Ishikawa (cell line): ENCODE measurements around the gene WDSUB1.

Experiments
- CEBPB ChIP-seq: IDR thresholded peaks from 2 replicates; pipeline ENCODE4 v1.6.1; 2012
- CREB1 ChIP-seq: IDR thresholded peaks from 2 replicates; pipeline ENCODE4 v1.6.1; 2012; ENCODE audit warnings: low read depth
- EGR1 ChIP-seq: IDR thresholded peaks from 2 replicates; pipeline ENCODE4 v1.6.1; 2012
- EP300 ChIP-seq: IDR thresholded peaks from 2 replicates; pipeline ENCODE4 v1.6.1; 2012; ENCODE audit warnings: borderline replicate concordance
- FOXM1 ChIP-seq: IDR thresholded peaks from 2 replicates; pipeline ENCODE4 v1.6.1; 2012; ENCODE audit warnings: low read depth, borderline replicate concordance
- NFIC ChIP-seq: IDR thresholded peaks from 2 replicates; pipeline ENCODE4 v1.6.1; 2012
- RAD21 ChIP-seq: IDR thresholded peaks from 2 replicates; pipeline ENCODE4 v1.6.1; 2012; ENCODE audit warnings: low read depth
- TAF1 ChIP-seq: IDR thresholded peaks from 2 replicates; pipeline ENCODE4 v1.6.1; 2012; ENCODE audit warnings: low read depth, mild to moderate bottlenecking
- TCF12 ChIP-seq: IDR thresholded peaks from 2 replicates; pipeline ENCODE4 v1.6.1; 2012; ENCODE audit warnings: low read depth
- TEAD4 ChIP-seq: IDR thresholded peaks from 2 replicates; pipeline ENCODE4 v1.6.1; 2012
- YY1 ChIP-seq: IDR thresholded peaks from 2 replicates; pipeline ENCODE4 v1.6.1; 2012; ENCODE audit warnings: low read depth
- ZBTB7A ChIP-seq: IDR thresholded peaks from 2 replicates; pipeline ENCODE4 v1.6.1; 2012; ENCODE audit warnings: low read depth
- TF ChIP-seq, protein P1 (sequence below): IDR thresholded peaks from 2 replicates; pipeline ENCODE4 v1.6.1; 2012
- TF ChIP-seq, protein P2 (sequence below): IDR thresholded peaks from 2 replicates; pipeline ENCODE4 v1.6.1; 2012
- TF ChIP-seq, protein P3 (sequence below): IDR thresholded peaks from 2 replicates; pipeline ENCODE4 v1.6.1; 2012; ENCODE audit warnings: low read depth, mild to moderate bottlenecking

WDSUB1 gene

DNA sequence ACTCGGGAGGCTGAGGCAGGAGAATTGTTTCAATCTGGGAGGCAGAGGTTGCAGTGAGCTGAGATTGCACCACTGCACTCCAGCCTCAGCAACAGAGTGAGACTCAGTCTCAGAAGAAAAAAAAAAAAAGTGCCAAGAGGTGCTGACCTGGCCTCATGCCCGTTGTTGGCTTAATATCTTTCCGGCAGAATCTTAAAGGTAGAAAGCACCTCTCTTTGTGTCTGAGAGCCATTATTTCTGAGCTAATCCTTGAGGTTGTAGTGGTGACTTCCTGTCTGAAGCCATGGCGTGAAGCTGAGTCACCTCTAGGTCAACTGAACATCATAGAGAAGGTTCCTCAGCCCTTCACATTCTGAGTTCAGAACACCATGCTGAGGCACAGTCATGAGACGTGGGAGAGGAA lies 60.4 kb downstream of the WDSUB1 start:
- TF ChIP-seq CREB1 (peak; percentile 76), ZBTB7A (no peak), FOXM1 (0 out of 2 replicates have a peak, but pooled peaks have one; percentile 8), EP300 (0 out of 2 replicates have a peak, but pooled peaks have one; percentile 37), RAD21 (peak; percentile 5; the same call in 1 of the 2 replicates), NFIC (peak; percentile 71), YY1 (0 out of 2 replicates have a peak, but pooled peaks have one; percentile 34)
- TF ChIP-seq, protein P1, sequence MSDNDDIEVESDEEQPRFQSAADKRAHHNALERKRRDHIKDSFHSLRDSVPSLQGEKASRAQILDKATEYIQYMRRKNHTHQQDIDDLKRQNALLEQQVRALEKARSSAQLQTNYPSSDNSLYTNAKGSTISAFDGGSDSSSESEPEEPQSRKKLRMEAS = no peak; the same call in 1 of the 2 replicates

DNA sequence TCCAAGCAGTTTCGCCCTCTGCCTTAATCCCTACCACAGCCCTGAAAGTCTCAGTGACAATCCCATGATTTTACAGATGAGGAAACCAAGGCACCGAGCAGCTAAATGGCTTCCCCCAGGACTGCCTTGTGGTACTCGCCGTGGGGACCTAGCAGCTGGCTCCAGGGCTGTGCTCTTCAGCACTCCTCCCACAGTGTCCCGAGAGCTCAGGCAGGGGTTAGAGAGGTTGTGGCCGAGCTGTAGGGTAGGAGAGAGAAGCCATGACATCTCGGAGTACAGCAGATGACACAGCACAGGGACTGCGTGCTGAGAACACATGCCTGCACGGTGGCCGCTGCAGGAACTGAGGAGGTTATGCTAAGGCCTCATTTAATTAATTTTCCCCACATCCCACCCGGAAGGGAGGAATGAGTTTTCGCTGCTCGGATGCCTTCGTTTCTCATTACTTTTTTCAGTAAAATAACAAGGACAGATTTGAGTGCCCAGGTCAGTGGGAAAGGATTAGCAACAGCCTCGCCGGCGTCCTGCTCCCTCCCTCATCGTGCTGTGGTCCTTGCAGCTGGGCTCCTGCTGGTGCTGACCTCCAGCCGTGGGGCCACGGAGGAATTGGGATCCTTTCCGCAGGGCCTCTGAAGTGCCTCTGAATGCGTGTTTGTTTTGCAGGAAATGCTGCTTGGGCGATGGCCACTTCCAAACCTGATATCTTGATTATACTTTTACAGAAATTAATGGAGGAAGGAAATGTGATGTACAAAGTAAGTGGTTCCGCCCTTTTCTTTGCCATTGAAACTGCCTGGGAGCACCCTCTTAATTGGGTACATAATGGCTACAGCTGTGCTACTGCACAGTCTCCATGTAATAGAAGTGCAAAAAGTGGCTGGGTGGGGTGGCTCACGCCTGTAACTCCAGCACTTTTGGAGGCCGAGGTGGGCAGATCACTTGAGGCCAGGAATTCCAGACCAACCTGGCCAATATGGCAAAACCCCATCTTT lies 61.2 kb downstream of the WDSUB1 start:
- TF ChIP-seq FOXM1 (0 out of 2 replicates have a peak, but pooled peaks have one; percentile 3), YY1 (no peak)

DNA sequence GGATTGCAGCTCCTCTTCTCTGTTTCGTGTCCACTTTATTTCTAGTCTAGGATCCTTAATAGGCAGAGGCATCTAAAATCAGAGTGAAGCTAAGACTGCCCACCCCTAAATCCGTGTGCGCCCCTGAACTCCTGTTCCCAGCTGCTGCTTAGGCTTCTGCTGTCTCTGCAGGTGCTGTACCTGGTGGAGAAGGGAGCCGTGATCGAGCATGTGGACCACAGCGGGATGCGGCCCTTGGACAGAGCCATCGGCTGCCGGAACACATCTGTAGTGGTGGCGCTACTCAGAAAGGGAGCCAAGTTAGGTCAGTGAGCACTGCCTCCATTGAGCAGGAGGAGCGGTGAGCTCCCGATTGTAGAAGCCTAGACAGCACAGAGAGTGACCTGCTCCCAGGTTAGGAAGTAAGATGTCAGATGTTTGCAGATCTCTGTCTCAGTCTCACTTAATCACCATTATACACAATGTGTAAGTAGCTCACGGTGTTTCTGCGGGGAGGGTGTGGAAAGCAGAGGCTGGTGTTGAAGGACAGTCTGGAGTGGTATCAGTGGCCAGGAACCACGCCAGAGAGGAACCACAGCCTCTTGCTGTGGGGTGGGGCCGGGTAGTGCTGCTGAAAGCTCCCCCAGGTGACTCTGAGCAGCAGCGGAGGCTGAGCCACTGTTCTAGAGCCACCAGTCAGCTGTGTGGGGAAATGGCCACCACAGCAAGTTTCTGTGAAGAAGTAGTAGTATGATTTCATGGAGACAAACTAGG lies 62.3 kb downstream of the WDSUB1 start:
- TF ChIP-seq CEBPB = no peak
- TF ChIP-seq EGR1 = no peak

DNA sequence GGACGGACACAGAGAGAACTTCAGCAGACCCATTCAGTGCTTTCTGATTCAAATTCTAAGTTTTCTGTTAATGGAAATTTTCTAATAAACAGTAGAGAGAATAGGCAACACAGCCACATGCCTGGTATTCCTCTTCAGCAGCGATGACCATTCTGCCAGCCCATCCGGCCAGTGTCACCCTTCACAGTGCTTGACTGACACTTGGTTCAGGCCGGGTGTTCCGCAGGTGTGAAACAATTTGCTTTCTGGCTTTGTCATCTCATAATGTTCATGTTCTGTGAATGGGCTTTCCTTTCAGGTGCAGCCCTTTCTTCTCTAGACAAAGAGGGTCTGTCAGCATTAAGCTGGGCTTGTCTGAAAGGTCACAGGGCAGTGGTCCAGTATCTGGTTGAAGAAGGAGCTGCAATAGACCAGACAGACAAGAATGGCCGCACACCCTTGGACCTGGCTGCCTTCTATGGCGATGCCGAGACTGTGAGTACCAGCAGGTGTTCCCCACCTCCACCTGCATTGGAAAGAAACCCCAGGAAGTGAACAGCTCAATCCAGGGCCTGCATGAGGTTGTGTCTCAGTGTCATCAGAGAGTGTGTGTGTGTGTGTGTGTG lies 67.0 kb downstream of the WDSUB1 start:
- TF ChIP-seq CREB1 (no peak), TCF12 (no peak), EP300 (no peak), NFIC (no peak), YY1 (no peak), CEBPB (no peak), RAD21 (no peak), EGR1 (no peak), ZBTB7A (no peak), FOXM1 (no peak)
- TF ChIP-seq, protein P2, sequence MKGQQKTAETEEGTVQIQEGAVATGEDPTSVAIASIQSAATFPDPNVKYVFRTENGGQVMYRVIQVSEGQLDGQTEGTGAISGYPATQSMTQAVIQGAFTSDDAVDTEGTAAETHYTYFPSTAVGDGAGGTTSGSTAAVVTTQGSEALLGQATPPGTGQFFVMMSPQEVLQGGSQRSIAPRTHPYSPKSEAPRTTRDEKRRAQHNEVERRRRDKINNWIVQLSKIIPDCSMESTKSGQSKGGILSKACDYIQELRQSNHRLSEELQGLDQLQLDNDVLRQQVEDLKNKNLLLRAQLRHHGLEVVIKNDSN = no peak
- TF ChIP-seq, protein P1 = no peak

DNA sequence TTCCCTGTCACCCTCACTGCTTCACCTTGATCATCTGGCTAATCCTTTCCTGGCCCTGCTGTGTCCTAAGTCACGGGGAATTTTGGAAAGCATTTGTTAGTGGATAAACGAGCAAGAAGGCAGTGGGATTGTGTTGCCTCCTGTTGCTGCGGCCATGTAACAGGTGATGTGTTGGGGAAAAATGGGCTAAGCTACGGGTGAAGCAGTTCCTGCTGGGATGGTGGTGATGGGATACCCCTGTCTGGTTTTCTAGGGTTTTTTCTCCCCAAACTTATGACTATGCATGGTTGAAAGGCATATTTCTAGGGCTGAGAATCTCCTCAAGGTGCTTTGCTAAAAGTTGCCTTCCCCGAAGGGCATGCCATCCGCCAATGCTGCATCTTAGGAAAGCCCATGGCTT lies 68.1 kb downstream of the WDSUB1 start:
- TF ChIP-seq TCF12 = no peak
- TF ChIP-seq, protein P2 = no peak
- TF ChIP-seq EP300 = no peak
- TF ChIP-seq ZBTB7A = no peak
- TF ChIP-seq CEBPB = no peak
- no peak for TF ChIP-seq RAD21
- TF ChIP-seq, protein P3, sequence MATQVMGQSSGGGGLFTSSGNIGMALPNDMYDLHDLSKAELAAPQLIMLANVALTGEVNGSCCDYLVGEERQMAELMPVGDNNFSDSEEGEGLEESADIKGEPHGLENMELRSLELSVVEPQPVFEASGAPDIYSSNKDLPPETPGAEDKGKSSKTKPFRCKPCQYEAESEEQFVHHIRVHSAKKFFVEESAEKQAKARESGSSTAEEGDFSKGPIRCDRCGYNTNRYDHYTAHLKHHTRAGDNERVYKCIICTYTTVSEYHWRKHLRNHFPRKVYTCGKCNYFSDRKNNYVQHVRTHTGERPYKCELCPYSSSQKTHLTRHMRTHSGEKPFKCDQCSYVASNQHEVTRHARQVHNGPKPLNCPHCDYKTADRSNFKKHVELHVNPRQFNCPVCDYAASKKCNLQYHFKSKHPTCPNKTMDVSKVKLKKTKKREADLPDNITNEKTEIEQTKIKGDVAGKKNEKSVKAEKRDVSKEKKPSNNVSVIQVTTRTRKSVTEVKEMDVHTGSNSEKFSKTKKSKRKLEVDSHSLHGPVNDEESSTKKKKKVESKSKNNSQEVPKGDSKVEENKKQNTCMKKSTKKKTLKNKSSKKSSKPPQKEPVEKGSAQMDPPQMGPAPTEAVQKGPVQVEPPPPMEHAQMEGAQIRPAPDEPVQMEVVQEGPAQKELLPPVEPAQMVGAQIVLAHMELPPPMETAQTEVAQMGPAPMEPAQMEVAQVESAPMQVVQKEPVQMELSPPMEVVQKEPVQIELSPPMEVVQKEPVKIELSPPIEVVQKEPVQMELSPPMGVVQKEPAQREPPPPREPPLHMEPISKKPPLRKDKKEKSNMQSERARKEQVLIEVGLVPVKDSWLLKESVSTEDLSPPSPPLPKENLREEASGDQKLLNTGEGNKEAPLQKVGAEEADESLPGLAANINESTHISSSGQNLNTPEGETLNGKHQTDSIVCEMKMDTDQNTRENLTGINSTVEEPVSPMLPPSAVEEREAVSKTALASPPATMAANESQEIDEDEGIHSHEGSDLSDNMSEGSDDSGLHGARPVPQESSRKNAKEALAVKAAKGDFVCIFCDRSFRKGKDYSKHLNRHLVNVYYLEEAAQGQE = no peak

DNA sequence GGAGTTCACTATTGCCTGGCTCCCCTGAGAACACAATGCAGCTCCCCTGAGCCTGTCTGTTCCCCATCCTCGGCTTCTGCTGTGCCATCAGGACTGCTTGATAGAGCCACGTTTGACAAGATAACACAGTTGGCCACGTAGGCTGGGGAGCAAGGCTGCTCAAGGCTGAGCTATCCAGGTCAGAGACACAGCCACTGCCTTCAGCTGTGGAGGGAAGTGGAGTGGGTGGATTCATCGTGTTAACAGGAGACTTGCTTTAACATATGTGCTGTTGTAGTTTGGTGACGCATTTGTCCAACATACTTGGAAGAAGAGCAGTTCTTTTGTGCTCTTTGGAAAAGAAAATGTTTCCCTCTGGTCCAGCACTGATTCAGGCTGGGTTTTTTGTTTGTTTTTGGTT lies 68.8 kb downstream of the WDSUB1 start:
- TF ChIP-seq CREB1 (no peak), EGR1 (no peak), YY1 (no peak), TEAD4 (no peak), TAF1 (no peak), RAD21 (no peak), CEBPB (no peak), EP300 (no peak), NFIC (no peak), FOXM1 (no peak), ZBTB7A (no peak)
- TF ChIP-seq, protein P3 = no peak
- TF ChIP-seq, protein P1 = no peak
- TF ChIP-seq, protein P2 = no peak
